DMS 273 (cell line): ENCODE results near the gene STK35.

Experiments used
- DNase-seq: peaks from one replicate; lab custom pipeline; 2025; ENCODE audit not compliant: unreplicated experiment; lab: John Stamatoyannopoulos, UW

STK35 gene

DNA sequence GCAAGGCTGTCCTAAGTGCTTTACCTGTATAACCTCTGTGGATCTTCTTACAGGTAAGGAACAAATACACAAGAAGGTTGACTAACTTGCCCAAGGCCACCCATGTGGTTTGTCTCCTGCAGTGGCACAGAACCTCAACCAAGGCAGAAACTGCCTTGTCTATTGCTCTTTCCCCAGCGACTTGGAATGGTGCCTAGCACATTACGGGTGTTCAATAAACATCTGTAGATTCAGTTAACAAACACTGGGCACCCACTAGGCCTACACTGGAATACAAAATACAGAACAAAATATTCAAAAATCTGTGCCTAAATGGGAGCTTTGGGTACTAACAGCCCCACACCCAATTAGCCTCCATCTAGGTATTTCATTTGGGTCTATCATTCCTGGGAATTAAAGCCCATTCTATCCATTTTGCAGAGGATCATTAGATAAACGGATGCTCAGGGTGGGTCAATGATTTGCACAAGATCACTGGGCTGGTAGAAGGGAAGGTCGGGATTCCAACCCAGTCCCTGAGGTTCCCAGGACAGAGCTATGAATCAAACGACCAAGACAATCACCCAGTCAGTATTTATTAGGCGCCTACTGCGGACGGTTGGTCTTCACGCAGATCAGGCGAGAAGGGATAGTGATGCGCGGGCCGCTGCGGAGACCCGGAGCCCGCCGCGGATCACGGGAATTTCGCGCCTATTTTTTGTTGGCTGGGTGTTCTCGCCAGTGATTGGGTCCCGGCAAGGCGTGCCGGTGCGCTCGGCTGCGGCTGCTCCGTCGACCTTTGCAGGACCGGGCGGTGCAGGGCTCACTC lies at the start of gene STK35:
Gene STK35 (plus strand): TSS at position 771 of the 808 bp plus-strand sequence. CDS start 55 bp downstream, outside the sequence.
- DNase-seq, result peak; percentile 25

DNA sequence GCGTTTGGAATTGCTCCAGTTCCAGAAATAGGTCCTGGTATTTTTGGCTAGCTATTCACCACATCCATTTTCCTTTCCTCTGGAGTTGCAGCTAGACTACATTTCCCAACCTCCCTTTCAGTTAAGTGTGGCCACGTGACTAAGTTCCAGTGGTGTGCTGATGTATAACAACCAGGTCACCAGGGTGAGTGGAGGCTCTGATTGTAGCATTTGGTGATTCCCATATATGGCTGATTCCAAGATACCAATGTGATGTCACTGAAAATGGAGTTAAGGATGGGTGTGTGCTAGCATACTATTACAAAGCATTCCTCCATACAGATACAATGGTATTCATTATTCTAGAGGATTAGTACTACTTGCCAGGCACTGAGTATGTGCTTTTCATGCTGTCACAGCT lies 49.7 kb upstream of the STK35 start:
- DNase-seq, result no peak

DNA sequence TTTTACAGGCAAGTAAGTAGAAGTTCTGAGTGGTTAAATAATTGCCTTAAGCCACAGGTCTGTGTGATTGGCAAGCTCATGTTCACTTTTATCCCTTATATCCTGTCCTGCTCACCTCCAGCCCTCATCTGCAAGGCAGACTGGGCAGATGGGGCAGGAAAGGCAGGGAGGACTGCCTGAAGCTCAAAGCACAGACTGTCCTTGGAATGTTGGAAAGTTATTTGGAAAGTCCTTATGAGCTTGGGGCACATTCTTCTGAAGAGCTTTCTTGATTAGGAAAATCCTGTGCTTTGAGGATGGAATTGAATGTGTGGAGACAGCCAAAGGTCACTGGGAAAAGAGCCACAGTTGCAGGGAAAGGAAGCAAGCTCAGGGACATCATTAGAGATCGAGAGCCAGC lies 48.9 kb upstream of the STK35 start:
- no peak for DNase-seq

DNA sequence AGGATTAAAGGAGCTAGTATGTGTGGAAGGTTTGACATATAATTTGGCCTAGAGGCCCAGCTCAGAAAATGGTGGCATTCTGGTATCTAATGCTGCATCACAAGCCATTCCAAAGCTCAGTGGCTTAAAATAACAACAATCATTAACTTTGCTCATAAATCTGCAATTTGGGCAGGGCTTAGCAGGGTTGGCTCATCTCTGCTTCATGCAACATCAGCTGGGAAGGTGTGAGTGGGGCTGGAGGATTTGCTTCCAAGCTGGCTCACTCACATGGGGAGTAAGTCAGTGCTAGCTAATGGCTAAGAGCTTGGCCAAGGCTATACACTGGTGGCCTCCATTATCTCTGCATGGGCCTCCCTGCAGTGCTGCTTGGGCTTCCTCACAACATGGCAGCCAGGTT lies 48.0 kb upstream of the STK35 start:
- no peak for DNase-seq

DNA sequence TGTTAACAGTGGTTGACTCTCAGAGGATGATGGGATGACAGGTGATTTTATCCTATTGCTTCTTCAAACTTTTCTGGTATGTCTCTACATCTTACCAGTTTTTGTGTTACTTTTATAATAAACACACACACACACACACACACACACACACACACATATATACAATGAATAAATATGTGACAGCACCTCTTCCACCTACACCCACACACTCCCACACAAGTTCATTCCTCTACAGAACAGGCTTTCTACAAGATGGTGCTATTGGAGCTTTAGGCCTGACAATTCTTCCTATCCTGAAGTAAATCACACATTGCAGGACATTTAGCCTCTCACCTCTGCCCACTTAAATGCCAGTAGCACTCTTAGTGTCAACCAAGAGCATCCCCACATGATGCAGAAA lies 46.7 kb upstream of the STK35 start:
- DNase-seq, result no peak

DNA sequence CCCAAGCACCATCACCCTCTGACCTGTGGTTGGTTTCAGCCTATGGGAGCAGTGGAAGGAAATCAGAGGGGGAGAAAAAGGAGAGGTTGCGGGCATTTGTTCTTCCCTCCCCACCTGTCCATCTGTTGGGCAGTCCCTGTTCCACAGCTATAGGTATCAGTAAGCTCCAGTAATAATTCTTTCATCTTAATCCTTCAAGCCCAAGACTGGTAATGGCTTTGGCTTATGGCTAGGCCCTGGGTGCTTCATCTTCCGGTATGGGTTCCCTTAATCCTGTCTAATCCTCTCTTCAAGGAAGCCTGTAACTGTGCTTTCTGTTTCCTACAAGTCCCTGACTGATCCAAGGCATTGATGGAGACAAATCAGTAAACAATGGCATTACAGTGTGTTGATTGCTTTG lies 42.2 kb upstream of the STK35 start:
- DNase-seq, result no peak

DNA sequence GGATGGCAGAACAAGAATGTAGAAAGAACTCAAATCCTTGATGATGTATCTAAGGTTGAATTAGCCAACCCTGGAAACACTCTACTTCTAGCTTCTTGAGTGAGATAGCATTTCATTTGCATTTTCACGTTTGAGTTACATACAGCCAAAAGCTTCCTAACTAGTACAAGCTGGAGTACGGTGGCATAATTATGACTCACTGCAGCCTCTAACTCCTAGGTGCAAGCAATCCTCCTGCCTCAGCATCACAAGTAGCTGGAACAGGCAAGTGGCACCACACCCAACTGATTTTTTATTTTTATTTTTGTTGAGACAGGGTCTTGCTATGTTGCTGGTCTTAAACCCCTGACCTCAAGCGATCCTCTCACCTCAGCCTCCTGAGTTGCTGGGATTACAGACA lies 36.5 kb upstream of the STK35 start:
- DNase-seq, result no peak

DNA sequence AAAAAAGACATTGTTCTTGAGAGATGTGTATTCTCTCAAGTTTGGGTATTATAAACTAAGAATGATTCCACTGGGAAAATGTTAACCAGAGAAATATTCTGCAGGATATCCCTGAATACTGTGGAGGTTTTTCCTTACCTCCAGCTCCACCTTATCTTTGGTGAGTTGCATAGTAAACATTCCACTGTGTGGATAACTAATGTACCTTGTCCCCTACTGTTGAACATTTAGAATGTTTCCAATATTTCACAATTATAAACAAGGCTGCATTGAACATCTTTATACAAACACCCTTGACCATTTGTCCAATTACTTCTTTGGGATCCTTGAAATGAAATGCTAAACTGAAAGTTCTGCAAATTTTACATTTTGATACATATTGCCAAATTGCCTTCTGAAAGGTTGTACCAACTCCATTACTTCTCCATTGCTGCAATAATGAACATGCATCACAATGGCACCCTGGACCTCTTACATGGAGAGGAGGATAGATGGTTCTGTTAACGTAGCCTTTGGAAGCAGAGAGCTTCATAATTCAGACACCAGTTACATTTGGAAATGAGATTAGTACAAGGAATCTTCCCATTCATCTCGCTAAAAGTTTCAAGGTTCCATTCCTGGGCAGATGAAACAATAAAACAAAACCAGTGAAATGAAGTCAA lies 35.0 kb upstream of the STK35 start:
- DNase-seq, result no peak

DNA sequence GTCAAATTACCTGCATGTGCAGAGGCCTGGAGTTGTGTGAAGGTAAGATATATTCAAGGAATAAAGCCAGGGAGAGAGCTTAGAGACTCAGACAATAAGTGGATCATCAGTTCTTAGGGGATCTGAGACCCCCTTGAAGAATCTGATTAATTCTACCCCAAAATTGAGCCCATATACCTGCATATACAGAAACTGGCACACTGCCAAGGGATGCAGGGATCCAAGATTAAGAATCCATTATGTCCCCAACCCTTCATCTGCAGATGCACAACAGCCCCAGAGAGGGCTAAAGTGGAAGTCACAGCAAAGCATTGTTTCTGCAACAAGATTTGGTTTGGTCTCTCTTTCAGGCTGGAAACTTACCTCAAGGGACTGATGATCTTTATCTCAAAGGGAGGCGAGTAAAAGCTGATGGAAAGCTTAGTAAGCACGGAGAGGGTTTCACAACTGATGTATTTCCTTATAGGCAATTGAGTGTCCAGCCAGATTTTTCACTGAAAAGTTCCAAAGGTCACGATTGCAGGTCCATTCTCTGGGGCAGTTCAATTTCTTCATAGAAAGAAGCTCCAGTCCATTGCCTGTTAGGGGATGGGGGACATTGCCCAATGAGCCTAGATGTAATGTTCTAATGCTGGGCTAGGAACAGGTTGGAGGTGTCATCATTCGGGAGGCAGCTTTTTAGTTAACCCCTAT lies 20.9 kb upstream of the STK35 start:
- peak; percentile 13 for DNase-seq

DNA sequence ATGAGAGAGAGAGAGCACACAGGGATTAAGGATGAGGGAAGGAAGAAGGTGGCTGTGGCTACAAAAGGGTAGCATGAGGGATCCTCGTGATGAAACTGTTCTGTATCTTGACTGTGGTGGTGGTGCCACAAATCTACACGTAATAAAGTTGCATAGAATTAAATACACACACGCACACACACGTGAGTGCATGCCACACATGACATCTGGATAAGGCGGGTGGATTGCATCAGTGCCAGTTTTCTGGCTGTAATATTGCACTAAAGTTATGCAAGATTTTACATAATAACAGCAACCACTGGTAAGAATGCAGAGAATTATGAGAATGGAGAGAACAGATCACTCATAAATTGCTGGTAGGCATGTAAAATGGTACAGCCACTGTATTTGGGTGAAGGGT lies 16.9 kb upstream of the STK35 start:
- DNase-seq, result no peak

DNA sequence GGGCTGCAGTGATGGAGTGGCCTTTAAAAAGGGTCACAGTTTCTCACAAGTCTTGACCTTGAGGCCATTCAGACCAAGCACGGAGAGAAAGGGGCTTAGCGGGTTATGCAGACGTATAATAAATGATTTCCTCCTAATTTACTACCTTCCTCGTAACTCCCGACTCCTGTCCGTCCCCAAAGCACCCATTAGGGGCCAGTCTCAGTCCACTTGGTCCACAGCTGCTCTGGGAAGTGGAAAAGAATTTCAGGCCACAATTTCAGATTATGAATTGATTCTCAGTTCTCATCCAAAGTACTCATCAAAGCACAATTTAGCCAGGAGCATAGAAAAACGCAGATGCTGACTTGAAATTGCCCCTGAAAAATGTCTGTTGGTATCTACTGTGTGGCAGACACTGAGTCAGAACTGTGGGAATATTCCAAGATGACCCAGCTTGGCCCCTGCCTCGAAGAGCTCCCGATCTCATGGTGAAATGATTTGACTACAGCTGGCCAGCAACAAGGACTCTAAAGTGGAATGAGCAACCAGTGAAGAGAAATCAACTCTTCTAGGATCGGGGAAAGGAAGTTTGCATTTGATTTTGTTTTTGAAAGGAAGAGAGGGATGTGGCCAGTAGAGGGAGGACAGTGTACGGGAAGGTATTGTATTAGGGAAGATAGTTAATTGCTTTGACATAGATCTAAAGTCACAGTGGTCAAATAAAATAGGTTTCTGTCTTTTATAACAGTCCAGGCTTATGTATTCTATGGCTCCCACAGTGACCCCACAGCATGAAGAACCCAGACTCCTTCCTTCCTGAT lies 15.2 kb upstream of the STK35 start:
- no peak for DNase-seq

DNA sequence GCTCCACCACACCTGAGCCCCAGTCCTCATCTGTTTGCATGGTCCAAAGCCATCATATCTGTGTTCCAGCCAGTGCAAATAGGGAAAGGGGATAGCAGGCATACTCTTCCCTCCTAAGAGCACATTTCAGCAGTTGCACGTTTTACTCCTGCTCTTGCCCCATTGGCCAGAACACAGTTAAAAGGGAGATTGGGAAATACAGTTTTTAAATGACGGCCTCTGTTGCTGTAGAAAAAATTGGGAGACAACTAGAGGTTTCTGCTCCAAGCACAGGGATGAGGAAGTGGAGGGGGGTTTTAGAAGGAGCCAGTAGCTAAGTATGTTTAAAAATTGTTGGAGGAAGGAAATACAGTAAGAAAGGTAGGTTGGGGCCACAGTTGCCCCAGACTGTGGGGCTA lies 14.6 kb upstream of the STK35 start:
- no peak for DNase-seq

DNA sequence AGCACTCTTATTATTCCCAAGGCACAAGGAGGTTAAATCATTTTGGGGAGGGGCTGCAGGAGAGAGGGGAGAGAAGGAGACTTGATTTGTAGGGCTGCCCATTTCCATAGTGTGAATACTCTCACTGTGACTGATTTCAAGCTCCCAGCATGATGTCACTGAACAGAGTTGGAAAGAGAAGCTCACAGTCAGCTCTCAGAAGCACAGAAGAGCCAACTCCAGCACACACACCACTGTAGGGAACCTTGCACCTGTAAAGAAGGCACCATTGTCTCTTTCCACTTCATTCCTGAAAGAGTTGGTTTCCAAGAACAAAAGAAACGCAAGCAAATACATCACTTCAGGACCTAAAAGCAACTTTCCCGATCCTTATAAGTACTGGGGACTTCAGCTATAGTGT lies 12.7 kb upstream of the STK35 start:
- no peak for DNase-seq

DNA sequence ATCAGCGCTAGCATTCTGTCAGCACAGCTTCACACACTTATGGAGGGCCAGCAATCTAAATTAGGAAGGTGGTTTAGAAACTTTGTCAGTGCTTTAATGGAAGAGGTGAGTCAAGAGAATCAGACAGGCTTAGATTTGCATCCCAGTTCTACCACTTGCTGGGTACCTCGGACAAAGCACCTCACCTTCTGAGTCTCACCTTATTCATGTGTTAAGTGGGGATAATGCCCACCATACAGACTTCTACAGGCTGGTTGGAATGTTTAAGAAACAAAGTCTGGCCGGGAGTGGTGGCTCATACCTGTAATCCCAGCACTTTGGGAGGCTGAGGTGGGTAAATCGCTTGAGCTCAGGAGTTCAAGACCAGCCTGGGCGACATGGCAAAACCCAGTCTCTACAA lies 12.2 kb upstream of the STK35 start:
- DNase-seq, result no peak

DNA sequence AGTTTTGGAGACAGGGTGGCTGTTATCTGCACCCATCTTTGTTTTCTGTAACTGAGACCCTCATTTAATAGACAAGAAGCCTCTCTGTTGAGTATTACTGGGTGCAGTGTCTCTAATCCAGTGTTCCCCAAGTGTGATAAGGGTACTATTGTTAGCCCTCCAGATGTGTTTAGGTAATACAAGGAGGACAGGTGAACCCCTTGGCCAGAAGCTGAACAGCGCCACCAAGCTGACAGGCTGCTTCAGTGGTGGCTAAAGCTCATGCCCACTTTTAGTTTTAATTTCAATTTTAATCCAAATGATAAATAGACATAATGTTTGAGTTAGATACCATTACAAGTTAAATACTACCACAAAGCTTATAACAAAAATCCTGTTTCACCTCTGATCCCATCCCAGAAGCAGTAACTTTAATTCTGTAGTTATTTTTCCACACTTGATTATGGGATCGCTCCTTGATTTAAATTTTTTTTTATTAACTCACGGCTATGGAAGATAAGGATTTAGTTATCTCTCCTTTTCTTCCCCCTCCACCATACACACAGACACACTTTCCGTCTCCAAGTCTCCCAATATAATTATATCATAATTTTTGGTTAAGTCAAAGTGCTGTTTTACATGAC lies 8.4 kb upstream of the STK35 start:
- DNase-seq, result peak; percentile 30

DNA sequence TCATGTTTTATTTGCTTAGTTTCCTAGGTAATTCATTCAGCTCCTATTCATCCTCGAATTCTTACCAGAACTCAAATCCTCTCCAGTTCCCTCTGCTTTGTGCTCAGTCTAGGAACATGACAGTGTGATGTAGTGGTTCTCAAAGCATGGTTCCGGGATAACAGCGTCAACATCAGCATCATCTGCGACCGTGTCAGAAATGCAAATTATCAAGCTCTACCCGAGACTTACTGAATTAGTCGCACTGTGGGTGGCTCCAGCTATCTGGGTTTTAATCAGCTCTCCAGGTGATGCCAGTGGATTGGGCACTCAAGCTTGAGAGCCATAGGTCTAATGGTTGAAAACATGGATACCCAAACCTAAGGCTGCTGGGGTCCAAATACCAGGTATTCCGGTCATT lies 7.7 kb upstream of the STK35 start:
- DNase-seq, result no peak

DNA sequence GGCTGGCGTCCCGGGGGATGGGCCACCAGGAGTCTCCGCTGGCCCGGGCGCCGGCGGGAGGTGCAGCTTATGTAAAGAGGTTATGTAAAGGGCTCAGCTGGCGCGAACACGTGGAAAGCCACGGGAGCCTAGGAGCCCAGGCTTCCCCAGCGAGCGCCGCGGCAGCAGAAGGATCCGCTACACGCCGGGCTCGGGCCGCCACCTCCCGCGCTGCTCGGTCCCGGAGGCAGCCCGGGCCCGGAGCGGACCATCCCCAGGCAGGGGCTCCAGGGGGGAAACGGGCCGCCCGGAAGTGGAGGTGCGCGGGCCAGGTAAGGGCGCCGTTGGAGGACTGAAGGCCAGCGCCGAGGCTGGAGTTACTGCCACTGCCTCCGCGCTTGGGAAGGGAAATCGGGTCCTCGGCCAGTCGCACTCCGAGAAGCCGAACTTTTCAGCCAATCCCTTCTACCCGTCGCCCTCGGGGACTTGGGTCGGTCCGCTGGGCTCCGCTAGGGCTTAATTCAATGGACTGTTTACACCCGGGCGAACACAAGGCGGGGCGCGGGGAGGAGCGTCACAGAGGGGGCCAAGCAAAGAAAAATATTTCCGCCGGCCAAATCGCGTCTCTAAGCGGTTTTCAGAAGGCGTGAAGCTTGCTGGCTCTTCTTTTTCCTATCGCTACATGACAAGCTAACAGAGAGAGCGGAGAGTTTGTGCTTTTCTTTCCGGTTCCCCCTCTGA lies 398 bp downstream of the STK35 start:
- peak; percentile 95 for DNase-seq

DNA sequence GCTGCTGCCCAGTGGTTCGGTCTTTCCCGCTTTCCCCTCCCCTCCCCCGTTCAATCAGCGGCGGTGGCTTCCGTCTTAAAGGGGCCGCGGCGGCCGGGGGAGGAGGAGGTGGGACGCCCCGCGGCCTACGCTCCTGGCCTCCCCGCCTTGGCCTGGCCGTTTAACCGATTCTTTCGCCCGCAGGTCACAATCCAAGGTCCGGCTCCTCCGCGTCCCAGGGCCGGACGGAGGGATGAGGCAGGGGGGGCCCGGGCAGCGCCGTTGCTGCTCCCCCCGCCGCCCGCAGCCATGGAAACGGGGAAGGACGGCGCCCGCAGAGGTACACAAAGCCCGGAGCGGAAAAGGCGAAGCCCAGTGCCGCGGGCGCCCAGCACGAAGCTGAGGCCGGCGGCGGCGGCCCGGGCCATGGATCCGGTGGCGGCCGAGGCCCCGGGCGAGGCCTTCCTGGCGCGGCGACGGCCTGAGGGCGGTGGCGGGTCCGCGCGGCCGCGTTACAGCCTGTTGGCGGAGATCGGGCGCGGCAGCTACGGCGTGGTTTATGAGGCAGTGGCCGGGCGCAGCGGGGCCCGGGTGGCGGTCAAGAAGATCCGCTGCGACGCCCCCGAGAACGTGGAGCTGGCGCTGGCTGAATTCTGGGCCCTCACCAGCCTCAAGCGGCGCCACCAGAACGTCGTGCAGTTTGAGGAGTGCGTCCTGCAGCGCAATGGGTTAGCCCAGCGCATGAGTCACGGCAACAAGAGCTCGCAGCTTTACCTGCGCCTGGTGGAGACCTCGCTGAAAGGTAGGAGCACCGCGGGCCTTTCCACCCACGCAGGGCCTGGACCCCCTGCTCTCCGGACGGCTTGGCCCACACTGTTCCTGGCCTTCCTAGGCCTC lies 1.2 kb downstream of the STK35 start:
- DNase-seq, result peak; percentile 94

DNA sequence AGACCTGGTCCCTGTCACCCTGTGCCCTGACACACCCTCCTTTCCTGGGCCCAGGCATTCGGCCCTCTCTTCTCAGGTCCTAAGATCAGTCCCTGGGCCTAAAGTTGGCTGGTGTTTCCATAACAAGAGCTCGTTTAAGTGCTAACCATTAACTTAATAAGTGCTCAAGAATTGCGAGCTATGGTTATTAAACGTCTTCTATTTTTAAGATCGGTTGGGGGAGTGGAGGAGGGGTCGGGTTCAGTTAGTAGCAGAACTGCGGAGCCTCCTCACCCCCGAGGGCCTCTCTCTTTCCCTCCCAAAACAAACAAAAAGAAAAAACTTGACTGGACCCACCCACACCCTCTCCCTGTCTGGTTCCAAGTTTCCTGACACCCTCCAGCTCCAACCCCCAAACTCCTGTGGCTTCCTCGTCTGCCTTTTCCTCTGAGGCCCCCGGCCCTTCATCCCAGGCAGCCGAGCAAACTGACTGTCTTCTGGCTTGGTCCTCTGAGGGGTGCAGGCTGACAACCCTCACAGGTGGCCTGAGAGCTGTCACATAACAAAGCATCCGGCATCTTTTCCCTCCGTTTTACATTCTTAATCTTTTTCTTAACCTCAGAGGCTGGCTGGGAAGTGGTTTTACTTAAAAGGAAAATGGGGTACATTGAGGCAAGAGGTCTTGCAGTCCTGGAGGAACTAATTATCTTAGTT lies 2.0 kb downstream of the STK35 start:
- DNase-seq, result no peak
